Measurements from ENCODE around the gene FRYL.

DNA sequence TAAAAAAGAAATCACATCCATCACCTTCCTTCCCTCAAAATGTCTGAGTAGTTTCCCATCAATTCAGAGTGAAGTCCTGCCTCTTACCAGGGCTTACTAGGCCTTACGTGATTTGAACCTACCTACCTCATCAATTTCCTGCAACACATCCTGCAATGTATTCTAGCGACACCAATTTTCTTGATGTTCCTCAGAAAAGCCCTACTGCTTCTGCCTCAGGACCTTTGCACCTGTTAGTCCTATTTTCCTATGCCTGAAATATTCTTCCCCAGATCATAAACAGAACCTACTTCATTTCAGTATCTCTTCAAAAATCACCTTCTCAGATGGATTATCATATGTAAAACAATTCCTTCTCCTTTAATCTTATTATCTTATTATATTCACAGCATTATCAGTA is 237.2 kb downstream of the FRYL start:
- TF ChIP-seq, protein P1, sequence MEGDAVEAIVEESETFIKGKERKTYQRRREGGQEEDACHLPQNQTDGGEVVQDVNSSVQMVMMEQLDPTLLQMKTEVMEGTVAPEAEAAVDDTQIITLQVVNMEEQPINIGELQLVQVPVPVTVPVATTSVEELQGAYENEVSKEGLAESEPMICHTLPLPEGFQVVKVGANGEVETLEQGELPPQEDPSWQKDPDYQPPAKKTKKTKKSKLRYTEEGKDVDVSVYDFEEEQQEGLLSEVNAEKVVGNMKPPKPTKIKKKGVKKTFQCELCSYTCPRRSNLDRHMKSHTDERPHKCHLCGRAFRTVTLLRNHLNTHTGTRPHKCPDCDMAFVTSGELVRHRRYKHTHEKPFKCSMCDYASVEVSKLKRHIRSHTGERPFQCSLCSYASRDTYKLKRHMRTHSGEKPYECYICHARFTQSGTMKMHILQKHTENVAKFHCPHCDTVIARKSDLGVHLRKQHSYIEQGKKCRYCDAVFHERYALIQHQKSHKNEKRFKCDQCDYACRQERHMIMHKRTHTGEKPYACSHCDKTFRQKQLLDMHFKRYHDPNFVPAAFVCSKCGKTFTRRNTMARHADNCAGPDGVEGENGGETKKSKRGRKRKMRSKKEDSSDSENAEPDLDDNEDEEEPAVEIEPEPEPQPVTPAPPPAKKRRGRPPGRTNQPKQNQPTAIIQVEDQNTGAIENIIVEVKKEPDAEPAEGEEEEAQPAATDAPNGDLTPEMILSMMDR (conservative IDR thresholded peaks at IDR 0.05; ENCODE audit: low read length): no peak
- TF ChIP-seq EZH2phosphoT487 (IDR thresholded peaks at IDR 0.05; ENCODE audit: borderline replicate concordance): no peak

All from Loucy (cell line).